ENCODE data around the gene NARF.

DNA sequence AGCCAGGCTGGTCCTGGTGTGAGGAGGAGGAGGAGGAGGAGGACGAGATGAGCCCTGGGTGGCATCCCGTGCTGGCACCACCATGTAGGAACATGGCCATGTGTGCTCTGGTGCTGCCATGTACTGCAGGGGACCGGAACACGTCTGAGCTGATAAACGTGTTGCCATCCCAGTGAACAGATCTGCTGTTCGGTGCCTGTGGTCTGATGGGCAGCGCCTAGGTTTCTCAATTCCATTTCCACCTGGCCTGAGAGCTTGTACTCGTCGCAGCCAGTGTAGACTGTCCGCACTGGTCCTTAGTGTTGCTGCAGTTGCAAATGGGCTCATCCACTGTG is 32.6 kb downstream of the NARF start:
- TF ChIP-seq, protein P1, sequence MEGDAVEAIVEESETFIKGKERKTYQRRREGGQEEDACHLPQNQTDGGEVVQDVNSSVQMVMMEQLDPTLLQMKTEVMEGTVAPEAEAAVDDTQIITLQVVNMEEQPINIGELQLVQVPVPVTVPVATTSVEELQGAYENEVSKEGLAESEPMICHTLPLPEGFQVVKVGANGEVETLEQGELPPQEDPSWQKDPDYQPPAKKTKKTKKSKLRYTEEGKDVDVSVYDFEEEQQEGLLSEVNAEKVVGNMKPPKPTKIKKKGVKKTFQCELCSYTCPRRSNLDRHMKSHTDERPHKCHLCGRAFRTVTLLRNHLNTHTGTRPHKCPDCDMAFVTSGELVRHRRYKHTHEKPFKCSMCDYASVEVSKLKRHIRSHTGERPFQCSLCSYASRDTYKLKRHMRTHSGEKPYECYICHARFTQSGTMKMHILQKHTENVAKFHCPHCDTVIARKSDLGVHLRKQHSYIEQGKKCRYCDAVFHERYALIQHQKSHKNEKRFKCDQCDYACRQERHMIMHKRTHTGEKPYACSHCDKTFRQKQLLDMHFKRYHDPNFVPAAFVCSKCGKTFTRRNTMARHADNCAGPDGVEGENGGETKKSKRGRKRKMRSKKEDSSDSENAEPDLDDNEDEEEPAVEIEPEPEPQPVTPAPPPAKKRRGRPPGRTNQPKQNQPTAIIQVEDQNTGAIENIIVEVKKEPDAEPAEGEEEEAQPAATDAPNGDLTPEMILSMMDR (IDR thresholded peaks at IDR 0.05) = no peak
- no peak for TF ChIP-seq POLR2A (IDR thresholded peaks at IDR 0.05)
- no peak for TF ChIP-seq EP300 (IDR thresholded peaks at IDR 0.05)
